ENCODE measurements around the gene ANKRD10. TPM values are rescaled to one million over a fixed set of nuclear protein-coding genes. Genes with fewer than 3 reads are reported as not detected.
"Not testable (repeated sequence)": the region's sequence is repeated elsewhere in the genome, so short reads cannot be mapped to it uniquely, and the experiment has no call there.

ANKRD10 gene
- 100 to 1,000 TPM; 212 to 240 (median 214) TPM for polyA plus RNA-seq (ENCODE audit: insufficient read length in 3 of 3)

DNA sequence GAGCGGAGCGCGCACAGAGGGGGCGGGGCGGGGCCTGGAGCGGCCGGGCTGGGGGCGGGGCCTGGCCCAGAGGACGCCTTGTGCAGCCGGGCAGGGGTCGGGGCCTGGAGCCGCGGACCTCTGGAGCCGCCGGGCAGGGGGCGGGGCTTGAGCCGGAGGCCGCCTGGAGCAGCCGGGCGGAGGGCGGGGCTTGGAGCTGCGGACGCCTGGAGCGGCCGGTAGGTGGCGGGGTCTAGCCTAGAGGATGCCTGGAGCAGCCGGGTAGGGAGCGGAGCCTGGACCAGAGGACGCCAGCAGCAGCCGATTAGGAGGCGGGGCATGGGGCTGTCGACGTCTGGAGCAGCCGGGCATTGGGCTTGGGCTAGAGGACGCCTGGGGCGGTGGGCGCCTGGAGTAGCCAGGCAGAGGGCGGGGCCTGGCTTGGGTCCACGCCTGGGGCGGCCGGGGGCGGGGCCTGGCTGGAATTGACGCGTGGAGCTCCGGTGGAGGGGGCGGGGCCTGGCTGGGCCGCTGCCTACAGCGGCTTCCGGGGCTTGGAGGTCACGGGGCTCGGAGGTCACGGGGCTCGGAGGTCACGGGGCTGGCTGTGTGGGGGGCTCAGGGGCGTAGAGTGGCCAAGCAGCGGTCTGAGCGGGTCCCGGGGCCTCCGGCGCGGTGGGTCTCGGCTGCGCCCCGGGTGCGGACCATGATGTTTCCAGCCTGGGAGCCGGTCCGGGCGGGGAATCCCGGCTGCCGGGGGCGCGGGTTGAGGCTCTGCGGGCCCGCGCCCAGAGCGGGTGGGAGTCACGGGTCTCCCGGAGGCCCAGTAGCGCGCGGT is at the start of gene ANKRD10:
TSS of gene ANKRD10 (minus strand) at position 13 of the 817 bp plus-strand sequence. CDS start 135 bp downstream, outside the sequence.
- DNase-seq (ENCODE audit: low read depth in 3 of 3, low spot score in 2 of 3) = peak; percentile 95 to 97 (median 96)

DNA sequence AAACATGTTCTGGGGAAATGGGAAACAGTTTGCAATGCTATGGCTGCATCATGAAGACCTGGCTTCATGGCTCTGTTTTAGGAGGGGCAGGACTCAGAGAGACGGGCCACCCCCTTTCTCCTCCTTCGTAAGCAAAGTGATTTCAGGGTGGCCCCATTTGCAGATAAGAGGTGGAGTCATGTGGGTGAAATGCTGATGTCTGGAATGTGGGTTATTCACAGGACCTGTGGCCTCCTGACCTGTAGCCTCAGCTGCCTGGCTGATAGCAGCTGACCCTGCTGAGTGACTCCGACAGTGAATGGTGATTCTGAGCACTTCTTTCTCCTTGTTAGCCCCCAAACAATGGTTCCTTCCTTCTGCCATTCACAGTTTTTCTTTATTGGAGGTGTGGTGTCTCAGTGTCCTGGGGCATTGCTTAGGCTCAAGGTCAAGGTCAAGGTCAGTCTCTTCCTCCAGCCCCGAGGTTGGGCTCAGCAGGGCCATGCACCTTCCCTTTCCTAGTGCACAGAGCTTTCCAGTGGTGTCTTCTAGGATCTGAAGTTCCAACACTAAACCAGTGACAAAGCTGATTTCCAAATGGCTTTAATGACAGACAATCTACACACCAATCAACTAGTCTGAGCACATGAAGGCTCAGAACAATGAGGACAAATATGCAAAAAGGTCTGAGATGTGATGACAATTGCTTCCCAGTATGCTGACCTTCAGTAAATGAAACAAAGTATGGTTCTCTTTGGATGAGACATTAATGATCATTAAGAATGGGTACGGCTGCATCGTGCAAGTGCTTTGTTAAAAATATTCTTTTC is 49.6 kb upstream of the ANKRD10 start:
- DNase-seq (ENCODE audit: low read depth in 3 of 3, low spot score in 2 of 3) = no peak

DNA sequence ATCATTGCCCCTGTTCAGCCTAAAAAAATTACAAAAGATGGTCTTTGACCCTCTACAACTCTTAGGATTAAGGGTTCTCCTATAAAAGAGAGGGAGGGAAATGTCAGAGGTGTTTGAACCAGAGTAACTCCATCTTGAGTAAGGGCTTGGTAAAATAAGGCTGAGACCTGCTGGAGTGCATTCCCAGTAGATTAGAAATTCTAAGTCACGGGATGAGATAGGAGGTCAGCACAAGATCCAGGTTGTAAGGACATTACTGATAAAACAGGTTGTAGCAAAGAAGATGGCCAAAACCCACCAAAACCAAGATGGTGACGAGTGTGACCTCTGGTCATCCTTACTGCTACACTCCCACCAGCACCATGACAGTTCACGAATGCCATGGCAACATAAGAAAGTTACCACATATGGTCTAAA is 48.7 kb upstream of the ANKRD10 start:
- DNase-seq (ENCODE audit: low read depth in 3 of 3, low spot score in 2 of 3) = no peak

DNA sequence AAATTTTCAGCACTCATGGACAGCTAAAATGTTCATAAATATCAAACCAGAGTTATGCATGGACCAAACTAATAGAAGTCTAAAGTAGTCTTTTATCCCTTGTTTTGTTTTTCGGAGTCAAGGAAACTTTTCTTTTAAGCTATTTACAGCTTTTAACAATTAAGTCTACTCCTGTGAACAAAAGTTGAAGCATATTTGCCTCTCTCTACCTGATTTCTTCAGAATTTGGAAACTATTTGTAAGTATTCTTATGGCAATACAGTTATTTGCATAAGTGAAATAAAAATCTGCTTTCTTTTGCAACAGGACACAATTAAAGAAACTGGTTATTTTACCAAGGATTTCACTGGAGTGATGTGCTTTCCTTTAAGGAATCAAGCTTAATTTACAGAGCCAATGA is 47.1 kb upstream of the ANKRD10 start:
- DNase-seq (ENCODE audit: low read depth in 3 of 3, low spot score in 2 of 3) = no peak

DNA sequence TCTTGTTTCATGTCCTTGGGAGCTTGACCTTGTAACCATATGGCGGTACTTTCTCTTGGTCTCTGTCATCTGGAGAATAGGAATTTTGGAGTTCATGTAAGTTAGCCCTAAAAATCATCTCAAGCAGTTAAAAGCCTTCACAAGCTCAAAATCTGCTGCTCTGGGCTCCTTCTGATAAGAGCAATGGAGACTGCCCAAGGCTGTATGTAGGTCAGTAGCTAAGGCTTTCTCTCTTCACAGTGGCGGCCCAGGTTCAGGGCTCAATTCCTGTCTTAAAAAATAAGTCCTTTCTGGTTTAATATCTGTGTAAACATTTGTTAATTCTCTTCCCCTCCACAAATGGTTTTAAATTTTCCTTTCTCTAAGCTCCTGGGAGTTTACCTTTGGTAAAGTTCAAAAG is 45.3 kb upstream of the ANKRD10 start:
- DNase-seq (ENCODE audit: low read depth in 3 of 3, low spot score in 2 of 3) = no peak

DNA sequence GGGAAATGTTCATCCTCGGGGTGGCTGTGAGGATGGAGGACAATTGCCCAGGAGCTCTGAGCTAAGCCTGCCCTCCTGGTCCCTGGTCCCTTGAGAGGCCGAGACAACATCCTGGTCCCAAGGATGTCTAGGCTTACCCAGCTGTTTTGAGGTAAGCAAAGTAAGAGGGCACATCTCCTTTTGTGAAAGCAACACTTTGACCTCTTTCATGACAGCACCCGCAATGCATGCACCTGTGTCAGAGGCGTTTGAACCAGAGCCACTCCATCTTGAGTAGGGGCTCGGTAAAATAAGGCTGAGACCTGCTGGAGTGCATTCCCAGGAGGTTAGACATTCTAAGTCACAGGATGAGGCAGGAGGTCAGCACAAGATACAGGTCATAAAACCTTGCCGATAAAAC is 43.1 kb upstream of the ANKRD10 start:
- no peak for DNase-seq (ENCODE audit: low read depth in 3 of 3, low spot score in 2 of 3)

DNA sequence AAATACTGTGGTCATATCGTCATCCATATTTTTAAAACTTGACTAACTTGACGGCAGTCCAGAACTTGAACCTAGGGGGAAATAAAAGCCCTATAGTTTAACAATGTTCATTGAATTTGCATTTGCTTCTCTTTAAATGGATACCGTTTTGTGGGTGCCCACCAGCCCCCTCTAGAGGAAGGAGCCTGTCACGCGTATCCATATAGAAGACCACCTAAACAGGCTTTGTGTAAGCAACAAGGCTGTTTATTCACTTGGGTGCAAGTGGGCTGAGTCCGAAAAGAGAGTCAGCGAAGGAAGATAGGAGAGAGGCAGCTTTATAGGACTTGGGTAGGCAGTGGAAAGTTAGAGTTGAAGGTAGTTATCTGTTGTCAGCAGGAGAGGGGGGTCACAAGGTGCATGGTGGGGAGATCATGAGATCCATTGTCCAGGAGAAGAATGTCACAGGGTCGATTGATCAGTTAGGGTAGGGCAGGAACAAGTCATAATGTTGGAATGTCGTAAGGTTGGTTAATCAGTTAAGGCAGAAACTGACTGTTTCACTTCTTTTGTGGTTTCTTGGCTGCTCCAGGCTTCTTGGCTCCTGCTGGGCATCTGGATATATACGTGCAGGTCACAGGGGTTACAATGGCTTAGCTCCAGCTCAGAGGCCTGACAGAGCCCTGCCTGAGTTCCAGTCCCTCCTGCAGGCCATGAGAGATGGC is 42.5 kb upstream of the ANKRD10 start:
- no peak for DNase-seq (ENCODE audit: low read depth in 3 of 3, low spot score in 2 of 3)

DNA sequence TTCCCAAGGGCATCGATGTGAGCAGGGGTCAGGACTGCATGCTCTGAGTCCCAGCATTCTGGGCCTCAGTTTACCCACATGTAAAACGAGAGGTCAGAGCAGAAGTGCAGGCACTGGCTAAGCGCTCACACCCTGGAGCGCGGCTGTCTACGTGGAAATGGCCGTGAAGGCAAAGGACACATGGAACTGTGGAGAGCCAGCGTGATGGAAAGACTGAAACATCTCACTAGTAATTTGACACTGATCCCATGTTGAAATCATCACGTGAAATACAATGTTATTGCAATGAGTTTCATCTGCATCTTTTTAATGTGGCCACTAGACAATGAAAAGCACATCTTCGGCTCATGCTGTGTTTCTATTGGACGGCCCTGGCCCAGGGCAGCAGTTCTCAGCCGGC is 41.3 kb upstream of the ANKRD10 start:
- not testable (repeated sequence) for DNase-seq (ENCODE audit: low read depth in 3 of 3, low spot score in 2 of 3)

DNA sequence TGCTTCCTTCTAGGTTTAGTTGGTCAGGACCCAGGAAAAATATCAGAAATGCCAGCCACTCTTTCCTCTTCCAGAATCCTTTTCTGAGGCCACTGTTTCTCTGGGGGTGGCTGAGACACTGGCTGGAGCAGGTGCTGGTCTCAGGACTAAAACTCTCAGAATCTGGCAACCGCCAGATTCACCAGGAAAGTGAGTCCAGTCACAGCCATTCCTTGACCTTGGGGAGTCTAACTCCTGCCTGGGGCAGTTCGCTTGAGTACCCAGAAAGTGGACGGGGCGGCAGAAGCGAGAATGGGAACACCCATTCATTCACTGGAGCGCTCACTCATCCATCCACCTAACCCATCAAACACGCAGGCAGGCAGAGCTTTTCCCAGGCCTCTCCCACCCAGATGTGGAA is 40.7 kb upstream of the ANKRD10 start:
- DNase-seq (ENCODE audit: low read depth in 3 of 3, low spot score in 2 of 3) = not testable (repeated sequence)

DNA sequence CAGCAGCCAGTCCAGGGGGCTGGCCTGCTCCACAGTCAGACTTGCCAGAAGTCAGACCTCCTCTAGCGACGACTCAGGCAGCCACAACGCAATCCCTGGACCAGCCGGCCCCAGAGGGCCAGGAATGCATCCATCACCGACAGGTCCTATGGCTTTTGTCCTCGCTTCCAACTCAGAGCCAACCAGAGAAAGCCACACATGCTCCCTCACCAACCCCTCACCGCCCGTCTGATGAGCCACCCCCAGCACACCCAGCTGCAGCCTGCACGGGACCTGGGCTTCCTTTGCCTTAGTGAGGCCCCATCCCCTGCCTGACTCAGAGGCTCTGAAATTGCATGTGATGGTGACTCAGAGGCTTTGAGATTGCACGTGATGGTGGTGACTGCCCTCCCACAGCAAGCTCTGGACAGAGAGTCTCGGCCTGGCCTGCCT is 40.2 kb upstream of the ANKRD10 start:
- DNase-seq (ENCODE audit: low read depth in 3 of 3, low spot score in 2 of 3) = not testable (repeated sequence)

DNA sequence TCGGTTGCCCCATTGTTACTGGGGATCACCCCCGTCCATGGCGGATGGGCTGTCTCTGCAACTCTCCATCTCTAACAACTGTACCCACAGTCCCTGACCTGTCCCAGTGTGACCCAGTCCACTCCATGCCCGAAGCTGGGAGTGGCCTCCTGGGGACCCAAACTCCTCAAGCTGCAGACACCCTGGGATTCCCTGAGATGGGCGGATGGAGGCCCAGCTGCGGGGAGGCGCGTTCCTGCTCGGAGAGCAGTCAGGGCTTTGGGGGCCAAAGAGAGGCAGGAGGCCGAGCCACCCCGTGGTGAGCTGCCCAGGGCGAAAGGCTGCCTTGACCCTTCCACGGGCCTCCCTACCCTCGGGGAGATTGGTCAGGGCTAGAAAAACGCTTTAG is 39.7 kb upstream of the ANKRD10 start:
- not testable (repeated sequence) for DNase-seq (ENCODE audit: low read depth in 3 of 3, low spot score in 2 of 3)

DNA sequence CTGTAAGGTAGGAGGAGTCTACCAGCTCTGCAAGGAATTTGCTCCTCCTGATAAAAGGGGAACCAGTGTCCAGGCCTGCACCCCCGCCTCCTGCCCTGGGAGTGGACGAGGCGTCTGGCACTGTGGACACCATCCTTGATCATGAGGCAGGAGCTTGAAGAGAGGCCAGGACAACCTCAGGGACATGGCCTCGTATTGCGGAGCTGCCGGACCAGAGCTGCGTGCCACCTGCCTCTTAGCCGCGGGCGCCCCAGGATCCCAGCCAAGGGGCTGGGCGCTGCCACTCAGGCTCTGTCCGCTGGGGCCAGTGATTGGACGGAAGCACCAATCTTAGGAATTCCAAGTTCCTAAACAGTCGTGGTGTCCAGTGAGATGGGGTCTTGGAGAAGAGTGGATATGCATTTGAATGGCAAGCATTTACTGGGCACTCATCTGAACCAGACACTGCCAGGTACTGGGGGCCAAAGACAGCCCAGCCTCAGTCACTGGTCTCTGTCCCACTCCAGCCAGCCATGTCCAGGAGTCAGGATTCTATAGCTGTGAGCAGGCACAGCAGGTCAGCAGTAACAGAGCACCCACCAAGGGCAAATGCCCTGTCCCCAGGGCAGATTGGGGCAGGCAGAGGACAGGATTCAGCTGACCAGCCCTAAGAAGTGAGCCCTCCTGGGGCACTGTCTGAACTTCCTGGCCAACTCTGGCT is 39.1 kb upstream of the ANKRD10 start:
- no peak for DNase-seq (ENCODE audit: low read depth in 3 of 3, low spot score in 2 of 3)

DNA sequence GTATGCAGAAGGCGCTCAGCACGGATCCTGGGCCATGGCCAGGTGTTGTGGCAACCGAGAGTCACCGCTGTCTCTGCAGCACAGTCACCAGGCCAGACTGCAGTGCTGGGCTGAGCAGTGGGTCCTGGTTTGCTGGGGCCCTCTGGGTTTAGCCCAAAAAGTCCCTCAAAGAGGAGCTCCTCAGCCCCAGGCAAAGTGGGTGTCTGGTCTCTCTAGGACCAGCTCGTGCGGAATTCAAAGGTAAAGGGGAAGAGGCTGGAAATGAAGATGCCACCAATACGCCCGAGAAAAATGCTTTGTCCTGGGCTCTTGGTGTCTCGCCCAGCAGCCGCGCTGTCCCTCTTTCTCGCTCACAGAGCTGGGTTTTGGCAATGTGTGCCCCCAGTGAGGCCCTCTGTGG is 38.5 kb upstream of the ANKRD10 start:
- no peak for DNase-seq (ENCODE audit: low read depth in 3 of 3, low spot score in 2 of 3)

DNA sequence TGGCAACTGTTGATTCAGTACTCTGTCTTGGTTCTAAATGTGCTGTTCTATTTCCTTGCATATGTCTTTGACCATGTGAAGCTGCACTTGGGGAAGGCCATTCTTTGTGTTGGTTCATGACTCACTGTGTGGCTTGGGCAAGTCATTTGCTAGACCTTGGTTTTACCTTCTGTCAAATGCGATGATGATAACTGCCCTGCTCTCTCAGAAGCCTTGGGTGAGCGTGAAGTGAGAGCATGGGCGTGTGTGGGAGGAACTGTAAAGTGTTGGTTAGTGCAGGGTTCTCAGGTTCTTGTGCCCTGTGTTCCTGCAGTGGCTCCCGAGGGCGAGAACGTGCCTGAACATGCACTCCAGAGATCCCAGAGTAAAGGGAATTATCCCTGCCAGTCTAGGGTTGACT is 37.3 kb upstream of the ANKRD10 start:
- not testable (repeated sequence) for DNase-seq (ENCODE audit: low read depth in 3 of 3, low spot score in 2 of 3)

DNA sequence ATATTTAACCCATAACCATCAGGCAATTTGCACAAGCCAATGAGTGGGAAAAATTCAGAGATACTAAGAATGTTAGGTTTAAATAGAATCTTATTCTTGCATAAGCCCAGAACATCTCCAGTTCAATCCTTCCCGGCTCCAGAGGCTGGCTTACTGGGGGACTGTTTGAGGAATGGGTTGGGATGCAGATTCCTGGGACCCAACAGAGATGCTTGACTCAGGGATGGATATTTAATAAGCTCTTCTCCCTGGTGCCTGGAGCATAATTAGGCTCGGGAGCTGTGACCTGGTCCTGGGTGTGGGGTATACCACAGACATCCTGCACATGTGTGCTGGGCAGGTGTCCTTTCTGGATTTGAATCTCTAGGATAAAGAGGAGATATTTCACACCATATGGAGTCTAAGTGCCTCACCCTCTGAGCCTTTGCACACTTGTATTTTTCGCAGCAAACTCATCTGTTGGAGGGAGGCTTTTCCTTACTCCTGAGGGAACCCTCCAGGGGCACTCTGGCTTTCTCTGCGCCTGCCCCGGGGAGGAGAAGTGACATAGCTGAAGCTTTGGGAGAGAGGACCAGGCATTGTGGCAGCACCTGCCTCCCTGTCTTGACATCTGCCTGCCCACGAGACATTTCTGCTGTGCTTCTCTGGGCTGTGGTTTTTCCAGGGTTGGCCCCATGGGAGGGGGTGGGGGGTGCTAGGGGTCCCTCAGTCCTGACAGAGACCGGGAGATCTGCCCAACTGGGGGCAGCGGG is 36.1 kb upstream of the ANKRD10 start:
- DNase-seq (ENCODE audit: low read depth in 3 of 3, low spot score in 2 of 3) = no peak

DNA sequence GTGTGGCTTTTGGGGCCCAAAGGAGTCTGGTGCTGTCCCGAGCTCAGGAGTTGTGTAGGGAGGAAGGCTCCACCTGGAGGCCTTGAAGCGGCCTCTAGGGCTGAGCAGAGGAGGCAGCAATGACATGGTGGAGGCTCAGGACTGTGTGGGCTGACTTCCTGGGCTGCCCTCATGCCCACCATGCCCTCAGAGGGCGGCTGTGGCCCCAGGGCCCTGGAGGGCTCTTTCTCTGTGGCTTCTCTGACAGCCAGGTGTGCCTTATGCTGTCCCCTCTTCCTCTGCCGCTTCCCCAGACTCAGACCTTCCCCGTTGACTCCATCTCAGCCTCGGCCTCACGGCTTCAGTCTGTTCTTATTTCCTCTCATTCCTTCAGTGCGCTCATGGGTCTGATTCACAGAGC is 35.5 kb upstream of the ANKRD10 start:
- DNase-seq (ENCODE audit: low read depth in 3 of 3, low spot score in 2 of 3) = no peak

DNA sequence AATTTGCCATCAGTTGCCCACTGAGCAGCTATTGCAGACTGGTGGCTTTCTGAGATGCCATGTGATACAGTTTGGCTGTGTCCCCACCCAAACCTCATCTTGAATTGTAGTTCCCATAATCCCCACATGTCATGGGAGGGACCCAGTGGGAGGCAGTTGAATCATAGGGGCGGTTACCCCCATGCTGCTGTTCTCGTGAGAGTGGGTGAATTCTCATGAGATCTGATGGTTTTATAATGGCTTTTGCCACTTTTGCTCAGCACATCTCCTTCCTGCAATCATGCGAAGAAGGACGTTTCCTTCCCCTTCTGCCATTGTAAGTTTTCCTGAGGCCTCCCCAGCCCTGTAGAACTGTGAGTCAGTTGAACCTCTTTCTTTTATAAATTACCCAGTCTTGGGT is 34.8 kb upstream of the ANKRD10 start:
- no peak for DNase-seq (ENCODE audit: low read depth in 3 of 3, low spot score in 2 of 3)

DNA sequence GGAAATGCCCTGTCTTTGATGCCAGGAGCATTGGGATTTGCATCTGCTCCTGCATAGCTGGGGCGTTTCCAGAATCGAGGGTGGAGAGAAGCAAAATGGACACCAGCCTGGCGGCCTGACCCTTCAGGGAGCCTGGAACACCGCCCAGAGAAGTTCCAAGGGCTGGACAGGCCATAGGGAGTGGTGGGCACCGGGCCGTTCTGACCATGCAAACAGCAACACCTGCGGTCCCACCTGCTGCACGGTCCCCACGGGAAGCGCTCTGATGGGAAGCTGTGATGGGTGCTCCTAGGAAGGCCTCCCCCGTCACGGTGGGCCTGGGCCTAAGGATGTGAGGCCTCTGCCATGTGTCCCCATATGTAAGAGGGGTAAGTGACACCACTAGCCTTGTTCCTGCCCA is 34.2 kb upstream of the ANKRD10 start:
- no peak for DNase-seq (ENCODE audit: low read depth in 3 of 3, low spot score in 2 of 3)

DNA sequence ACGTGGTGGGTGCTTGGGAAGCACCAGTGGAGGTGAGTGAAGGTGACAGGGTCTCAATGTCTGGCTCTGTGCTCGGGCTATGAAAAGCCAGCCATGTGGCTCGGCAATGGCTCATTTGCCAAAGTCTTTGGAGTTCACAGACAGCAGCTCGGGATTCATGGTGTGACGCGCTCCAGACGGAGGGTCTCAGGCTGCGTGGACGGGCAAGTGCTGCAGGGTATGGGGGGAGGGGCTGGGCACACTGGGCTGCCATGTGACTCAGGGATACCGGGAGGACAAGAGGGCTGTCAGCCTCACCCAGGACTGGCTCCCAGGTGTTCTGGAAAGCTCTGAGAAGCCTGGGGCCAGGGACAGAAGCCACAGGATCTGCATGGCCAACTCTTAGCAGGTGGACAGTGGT is 32.5 kb upstream of the ANKRD10 start:
- not testable (repeated sequence) for DNase-seq (ENCODE audit: low read depth in 3 of 3, low spot score in 2 of 3)
